ENCODE data around the gene RAB41.

Gene RAB41

DNA sequence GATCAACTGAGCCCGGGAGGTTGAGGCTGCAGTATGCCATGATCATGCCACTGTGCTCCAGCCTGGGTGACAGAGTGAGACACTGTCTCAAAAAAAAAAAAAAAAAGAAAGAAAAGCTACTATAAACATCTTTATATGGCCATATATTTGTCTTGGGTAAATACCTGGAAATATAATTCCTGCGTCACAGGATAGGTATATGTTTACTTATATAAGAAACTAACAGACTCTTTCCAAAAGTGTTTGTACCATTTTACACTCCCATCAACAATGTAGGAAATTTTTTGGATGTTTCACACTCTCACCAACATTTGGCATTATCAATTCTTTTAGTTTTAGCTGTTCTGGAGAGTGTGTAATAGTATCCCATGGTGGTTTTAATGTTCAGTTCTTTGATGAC lies 34.7 kb upstream of the RAB41 start:
- Histone ChIP-seq H3K4me3 (ENCODE audit: low read depth in 1 of 2, low read length in 1 of 2) (no peak overlapping the region), H3K4me1 (ENCODE audit: control insufficient read depth in 1 of 2, insufficient read depth in 1 of 2, low read depth in 1 of 2, low read length in 1 of 2) (no peaks in the 10 kb centered on the region), H3K27me3 (no peaks in the 10 kb centered on the region), H3K36me3 (no peaks in the 10 kb centered on the region), H3K27ac (no peak overlapping the region), H3K9me3 (no peaks in the 10 kb centered on the region)
- TF ChIP-seq, protein P1, sequence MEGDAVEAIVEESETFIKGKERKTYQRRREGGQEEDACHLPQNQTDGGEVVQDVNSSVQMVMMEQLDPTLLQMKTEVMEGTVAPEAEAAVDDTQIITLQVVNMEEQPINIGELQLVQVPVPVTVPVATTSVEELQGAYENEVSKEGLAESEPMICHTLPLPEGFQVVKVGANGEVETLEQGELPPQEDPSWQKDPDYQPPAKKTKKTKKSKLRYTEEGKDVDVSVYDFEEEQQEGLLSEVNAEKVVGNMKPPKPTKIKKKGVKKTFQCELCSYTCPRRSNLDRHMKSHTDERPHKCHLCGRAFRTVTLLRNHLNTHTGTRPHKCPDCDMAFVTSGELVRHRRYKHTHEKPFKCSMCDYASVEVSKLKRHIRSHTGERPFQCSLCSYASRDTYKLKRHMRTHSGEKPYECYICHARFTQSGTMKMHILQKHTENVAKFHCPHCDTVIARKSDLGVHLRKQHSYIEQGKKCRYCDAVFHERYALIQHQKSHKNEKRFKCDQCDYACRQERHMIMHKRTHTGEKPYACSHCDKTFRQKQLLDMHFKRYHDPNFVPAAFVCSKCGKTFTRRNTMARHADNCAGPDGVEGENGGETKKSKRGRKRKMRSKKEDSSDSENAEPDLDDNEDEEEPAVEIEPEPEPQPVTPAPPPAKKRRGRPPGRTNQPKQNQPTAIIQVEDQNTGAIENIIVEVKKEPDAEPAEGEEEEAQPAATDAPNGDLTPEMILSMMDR (IDR thresholded peaks at IDR 0.05): no peak

DNA sequence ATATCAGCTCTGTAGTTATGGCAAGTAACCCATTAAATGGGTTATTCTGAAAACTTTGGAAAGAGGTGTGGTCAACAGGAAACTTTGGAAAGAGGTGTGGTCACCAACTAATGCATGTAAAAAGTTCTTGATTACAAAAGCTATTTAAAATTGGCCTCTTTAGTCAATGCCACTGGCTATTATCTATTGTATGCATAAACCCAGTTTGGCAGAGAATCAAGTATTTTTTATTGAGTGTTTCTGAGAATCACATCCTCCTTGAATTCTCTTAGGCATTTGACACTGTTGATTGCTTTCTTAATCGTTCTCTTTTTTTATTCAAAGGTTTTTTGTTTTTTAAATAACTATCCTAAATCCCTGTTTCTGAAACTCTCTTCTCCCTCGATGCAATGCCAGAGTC lies 29.5 kb upstream of the RAB41 start:
- H3K36me3 ChIP-seq: no peaks in the 10 kb centered on the region

DNA sequence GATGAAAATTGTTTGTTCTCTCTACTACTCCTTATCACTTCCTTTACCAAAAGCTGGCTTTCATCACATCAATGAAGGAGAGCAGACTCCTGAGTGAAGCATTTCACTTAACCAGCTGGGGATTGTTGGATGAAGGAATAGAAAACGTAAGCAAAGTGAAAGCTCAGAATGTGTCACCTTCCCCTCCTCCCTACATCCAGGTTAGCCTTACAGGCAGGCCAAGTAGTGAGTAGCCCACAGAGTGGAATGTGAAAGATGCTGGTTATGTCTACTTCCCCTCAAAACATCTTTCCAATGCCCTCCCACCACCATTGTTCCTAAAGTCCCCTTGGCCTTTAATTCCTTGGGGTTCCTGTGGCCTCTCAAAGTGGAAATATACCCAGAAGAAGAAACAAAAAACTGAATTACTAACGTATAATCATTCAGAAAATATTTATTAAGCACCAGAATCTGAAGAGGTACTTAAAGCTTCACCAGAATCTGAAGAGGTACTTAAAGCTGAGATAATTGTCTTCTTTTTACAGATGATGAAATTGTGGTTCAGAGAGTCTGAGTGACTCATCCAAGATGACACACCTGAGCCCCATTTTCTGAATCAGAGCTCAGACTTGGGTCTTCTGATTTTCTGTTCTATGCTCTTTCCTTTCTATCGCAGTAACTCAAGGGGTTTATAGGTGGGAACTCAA lies 28.5 kb upstream of the RAB41 start:
- no peaks in the 10 kb centered on the region for H3K4me1 ChIP-seq (ENCODE audit: control insufficient read depth in 1 of 2, insufficient read depth in 1 of 2, low read depth in 1 of 2, low read length in 1 of 2)
- H3K27ac ChIP-seq: no peak overlapping the region
- no peak overlapping the region for H3K4me3 ChIP-seq (ENCODE audit: low read depth in 1 of 2, low read length in 1 of 2)
- H3K36me3 ChIP-seq: no peaks in the 10 kb centered on the region
- H3K27me3 ChIP-seq: no peaks in the 10 kb centered on the region
- no peaks in the 10 kb centered on the region for H3K9me3 ChIP-seq
- TF ChIP-seq, protein P1 (IDR thresholded peaks at IDR 0.05): no peak

More for the DNA sequence above, 29.5 kb upstream of the RAB41 start:
- no peaks in the 10 kb centered on the region for H3K4me1 ChIP-seq (ENCODE audit: control insufficient read depth in 1 of 2, insufficient read depth in 1 of 2, low read depth in 1 of 2, low read length in 1 of 2)
- H3K4me3 ChIP-seq (ENCODE audit: low read depth in 1 of 2, low read length in 1 of 2): no peak overlapping the region
- H3K9me3 ChIP-seq: no peaks in the 10 kb centered on the region
- no peak overlapping the region for H3K27ac ChIP-seq
- TF ChIP-seq, protein P1 (IDR thresholded peaks at IDR 0.05): no peak
- H3K27me3 ChIP-seq: no peaks in the 10 kb centered on the region

DNA sequence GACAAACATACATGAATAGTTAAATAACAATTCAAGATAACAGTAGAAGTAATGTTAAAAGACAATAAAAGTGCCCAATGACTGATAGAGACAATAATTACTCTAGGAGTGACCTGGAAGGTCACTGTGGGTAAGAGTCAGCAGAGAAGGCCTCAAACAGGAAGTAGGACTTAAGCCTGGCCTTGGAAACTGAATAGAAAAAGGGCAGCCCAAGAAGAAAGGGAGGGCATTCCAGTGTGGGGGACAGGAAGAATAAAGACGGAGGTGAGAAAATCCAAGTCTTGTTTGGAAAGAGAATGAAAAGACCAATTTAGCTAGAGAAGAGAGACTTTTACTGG lies 27.9 kb upstream of the RAB41 start:
- Histone ChIP-seq H3K9me3 (no peaks in the 10 kb centered on the region), H3K36me3 (no peaks in the 10 kb centered on the region), H3K27ac (no peak overlapping the region), H3K4me1 (ENCODE audit: control insufficient read depth in 1 of 2, insufficient read depth in 1 of 2, low read depth in 1 of 2, low read length in 1 of 2) (no peaks in the 10 kb centered on the region), H3K4me3 (ENCODE audit: low read depth in 1 of 2, low read length in 1 of 2) (no peak overlapping the region), H3K27me3 (no peaks in the 10 kb centered on the region)
- TF ChIP-seq, protein P1 (IDR thresholded peaks at IDR 0.05): no peak

DNA sequence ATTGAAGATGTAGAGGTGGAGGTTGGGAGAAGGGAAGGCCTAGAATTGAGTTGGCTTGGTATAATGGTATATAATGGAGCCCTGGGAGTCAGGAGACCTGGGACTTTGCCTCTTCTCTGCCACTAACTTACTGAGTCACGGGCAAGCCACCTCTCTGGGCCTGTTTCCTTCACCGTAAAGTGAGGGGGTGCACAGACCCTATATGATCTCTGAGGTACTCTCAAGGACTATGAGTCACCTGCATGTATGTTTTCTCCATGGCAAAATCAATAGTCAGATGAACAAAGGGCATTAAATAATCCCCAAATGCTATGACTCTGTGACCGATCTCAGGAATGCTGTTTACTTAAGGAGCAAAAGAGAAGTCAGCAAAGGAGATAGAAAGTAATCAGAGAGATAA lies 27.1 kb upstream of the RAB41 start:
- H3K4me1 ChIP-seq (ENCODE audit: control insufficient read depth in 1 of 2, insufficient read depth in 1 of 2, low read depth in 1 of 2, low read length in 1 of 2): no peaks in the 10 kb centered on the region
- TF ChIP-seq, protein P1 (IDR thresholded peaks at IDR 0.05): no peak
- no peaks in the 10 kb centered on the region for H3K36me3 ChIP-seq
- H3K27ac ChIP-seq: no peak overlapping the region
- no peaks in the 10 kb centered on the region for H3K9me3 ChIP-seq
- no peaks in the 10 kb centered on the region for H3K27me3 ChIP-seq
- H3K4me3 ChIP-seq (ENCODE audit: low read depth in 1 of 2, low read length in 1 of 2): no peak overlapping the region
